HG03520 (cell line): Measurements from ENCODE around the gene CD4.

Experiments
- ATAC-seq: cut with Tn5 transposase; IDR thresholded peaks from one replicate; pipeline ENCODE4 v1.9.1; 2021; ENCODE audit warnings: mild to moderate bottlenecking, moderate library complexity; ENCODE audit not compliant: unreplicated experiment

CD4 gene

DNA sequence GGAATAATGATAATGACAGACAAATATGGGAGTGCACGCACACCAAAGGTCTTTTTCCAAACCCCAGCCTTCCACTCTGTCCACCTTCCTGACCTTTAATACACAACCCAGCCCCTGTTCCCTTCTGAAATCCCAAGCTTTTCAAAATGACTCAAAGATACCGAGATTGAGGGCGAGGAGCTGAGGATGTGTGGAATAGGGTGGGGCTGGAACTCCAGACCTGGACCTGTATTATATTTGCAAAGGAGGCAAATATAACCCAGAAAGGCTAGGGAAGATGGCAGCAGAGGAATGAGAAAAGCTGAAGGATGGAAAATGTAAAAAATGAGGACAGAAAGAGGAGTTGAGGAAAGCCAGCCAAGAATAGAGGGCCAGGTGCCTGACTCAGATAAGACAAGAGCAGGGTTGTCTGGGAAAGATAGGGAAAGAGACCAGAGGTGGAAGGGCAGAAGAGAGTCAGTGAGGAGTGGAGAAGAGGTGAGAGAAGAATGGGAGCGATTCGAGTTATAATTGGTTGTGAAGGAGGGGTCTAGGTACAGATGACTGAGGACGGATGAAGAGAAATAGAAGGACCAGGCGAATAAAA is 24.2 kb upstream of the CD4 start:
- ATAC-seq = no peak

DNA sequence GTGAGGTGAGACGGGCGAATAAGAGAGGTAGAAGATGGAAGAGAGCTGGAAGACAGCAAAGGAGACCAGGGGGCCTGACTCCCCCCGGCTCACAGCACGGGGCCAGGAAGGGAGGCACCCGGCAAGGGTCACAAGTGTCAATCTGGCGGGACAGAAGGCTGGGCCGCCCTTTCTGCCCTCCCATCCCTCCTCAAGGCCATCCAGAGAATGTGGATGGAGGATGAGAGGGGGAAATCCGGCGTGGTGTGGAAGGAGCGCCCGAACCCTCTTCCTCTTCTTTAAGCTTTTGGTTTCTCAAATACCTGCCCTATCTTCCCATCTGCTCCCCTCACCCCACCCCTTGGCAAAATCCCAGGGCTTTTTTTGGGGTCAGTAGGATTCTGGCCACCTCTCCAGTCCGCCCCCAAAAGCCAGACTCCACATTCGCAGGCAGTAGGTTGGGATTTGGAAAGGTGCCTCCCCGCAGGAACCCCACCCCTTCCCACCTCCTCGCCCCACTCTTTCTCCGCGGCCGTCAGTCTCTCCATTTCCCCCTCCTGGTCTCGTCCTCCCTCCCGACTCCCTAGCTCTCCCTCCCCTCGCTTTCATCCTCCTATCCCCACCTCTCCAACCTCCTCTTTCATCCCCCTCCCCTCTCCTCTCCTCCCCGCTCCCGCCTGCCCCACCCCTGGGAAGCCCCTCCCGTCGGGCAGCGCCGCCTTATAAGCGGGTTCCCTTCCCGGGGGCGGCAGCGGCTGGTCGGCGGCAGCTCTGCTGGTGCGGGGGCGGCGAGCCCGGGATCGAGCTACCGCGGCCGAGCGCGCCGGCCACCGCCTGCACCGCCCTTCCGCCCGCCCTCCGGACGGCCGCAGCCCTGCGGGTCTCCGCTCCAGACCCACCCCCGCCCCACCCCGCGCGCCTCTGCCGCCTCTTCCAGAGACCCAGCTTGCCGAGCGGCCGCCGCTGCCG is 23.4 kb upstream of the CD4 start, which contains the start of gene PTMS:
Gene PTMS, plus strand, starts transcription at position 730 of the 948 bp plus-strand sequence. CDS start 343 bp downstream, outside the sequence.
- no peak for ATAC-seq

DNA sequence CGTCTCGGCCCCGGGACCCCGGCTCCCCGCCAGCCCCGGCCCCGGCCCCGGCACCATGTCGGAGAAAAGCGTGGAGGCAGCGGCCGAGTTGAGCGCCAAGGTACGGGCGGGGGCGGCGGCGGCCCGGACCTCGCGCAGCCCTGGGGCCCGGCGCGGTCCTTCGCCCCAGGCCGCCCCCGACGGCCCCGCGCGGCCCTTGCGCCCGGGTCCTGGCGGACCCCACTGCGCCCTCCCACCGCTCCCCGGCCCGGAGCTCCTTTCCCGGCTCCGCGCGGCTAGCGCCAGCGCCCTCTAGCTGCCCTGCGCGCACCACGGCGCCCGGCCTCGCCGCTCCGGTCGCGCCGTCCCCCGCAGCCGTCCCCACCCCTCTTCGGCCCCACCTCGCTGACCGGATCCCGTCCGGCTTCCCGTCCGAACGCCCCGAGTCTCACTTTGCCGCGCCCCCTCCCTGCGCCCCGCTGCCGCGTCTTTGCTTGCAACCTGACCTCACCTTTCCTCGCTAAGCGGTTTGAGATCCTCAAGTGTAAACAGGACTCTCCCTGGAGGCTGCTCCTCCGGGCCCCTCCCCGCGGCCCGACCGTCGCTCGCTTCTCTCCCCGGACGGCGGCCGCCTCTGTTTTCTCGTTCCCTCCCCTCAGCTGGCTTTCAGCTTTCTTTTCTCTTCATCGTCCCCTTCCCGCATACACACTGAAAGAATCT is 22.5 kb upstream of the CD4 start:
- ATAC-seq = peak; percentile 39

DNA sequence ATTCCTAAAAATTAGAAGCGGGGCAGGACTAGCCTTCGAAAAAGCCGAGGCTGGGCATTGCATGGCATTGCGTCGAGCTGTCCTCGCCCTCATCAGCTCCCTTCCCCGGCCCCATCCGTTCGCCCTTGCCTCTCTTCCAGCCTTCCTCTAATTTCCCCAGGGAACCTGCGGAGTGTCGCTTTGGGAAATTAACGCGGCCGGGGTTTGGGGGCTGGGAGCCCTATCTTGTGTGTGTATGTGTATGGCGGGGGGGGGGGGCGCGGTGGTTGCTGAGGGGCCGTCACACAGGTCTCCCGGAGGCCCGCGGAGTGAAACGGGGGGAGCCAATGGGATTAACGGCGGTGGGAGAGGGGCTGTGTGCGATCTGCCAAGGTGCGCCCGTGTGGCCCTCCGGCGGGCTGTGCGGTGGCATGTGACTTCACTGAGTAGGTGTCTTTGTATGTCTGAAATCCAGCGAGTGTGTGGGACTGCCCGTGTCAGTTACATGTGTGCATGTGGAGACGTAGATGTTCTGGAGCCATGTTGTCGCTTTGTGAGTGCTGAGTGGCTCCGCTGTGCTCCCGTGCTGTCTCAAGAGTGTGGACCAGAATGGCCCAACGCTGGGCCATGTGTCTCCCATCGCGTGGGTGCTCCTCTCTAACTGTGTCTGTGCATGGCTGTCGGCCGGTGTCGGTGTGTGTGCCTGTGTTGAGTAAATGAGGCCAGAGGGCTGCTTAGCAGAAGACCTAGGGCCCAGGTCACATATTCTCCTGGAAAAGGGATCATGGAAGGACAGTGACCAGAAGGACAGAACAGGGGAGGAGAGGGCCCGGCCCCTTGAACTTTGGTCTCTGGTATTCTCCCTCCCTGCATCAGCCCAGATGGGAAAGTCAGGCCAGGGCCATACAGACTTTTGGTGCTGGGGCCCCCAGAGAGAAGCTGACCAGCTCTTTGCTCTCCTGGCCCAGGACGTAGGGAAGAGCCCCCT is 21.7 kb upstream of the CD4 start:
- ATAC-seq = no peak

DNA sequence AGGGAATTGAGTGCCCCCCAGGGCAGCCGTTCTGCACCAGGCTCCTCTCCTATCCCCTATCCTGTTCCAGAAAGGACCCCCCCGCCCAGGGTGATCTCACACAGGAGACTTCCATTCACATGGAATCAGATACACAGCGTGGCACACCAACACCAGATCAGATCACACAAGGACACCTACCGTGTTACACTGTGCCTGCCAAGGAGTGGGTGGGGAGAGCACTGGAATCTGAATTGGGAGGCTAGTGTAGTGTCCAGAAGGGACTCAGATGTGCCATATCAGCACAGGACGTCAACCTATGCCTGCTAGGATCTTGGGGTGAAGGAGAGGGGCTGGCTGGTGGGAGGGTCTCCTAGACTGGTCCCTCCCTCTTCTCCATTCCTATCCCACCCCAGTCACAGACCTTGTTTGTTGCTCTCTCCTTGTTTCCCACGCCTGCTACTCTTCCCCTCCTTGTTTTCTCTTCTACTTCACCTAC is 20.9 kb upstream of the CD4 start:
- ATAC-seq = no peak

DNA sequence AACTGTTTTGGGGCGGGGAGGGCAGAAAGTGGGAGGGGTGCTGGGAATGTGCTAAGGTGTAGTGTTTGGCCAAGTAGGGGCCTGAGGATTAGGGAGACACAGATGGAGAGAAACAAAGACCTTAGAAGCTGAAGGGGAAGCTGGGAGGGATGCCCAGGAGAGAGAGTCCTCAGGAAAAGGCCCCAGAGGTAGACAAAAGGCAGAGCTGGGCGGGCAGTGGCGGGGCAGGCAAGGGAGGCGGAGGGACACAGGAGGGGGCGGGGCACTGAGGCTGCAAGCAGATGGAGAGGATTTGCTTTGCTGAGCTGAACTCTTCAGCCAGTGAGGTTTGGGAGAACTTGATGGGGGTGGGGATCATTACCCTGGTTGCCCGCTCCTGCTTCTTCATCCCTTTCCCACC is 20.3 kb upstream of the CD4 start:
- ATAC-seq = no peak

DNA sequence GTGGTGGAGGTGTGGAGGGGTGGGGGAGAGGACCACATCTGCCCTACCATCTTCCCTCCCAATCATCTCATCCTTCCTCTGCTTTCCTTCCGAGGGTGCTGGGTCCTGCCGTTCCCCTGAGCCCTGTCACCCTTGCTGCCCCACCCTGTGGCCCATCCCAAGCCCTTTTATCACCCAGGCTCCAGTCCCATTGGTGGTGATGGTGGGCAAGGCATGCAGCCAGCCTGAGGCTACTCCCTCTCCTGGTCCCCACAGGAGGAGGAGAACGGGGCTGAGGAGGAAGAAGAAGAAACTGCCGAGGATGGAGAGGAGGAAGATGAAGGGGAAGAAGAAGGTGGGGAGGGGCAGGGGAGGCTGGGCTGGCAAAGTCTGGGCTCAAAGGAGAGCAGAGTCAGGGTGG is 19.7 kb upstream of the CD4 start:
- ATAC-seq = no peak

DNA sequence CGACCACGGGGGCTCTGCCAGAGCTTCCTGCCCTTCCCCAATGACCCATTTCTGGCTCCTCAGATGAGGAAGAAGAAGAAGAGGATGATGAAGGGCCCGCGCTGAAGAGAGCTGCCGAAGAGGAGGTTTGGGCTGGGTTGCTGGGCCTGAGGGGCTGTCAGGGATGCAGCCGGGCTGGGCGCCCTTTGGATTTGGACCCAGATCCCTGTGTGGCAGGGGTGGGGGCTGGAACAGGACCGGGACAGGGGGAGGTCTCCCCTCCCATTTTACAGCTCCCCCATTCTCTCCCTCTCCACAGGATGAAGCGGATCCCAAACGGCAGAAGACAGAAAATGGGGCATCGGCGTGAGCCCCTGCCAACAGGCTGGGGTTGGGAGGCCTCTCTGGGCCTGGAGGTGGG is 19.2 kb upstream of the CD4 start:
- no peak for ATAC-seq

DNA sequence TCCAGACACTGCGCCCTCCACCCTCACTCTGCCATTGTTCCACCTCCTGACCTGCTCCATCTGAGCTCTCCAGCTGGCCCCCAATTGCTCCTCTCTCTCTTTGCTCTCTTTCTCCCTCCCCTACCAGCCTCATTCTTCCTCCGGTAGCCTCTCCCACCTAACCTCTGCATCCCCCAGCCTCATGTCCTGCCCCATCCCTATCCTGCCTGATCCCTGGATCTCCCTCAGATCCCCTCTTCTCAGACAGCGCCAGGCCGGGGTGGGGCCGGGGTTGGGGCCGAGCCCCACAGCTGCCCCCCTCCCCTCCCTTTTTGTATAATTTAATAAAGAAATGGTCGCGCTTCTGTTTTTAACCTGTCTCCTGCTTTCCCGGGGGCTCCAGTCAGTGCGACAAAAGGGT is 18.7 kb upstream of the CD4 start:
- ATAC-seq = no peak

DNA sequence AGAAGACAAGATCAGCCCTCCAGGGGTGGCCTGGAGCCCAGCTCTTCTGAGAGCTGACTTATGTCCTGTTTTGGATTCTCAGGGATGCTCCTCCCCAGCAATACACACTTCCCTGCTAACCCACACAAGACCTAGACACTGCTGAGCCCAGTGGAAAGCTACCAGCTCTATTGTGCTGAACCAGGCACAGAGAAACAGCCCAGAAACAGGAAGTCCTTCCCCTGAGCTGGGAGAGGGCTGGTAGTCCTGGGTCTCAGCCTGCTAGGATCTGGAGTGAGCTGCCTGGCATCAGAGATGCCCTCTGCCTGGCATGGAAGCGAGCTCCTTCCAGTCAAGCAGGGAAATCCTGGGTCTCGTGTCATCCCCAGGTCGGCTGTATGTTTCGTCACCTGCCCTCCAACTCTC is 18.2 kb upstream of the CD4 start:
- no peak for ATAC-seq

DNA sequence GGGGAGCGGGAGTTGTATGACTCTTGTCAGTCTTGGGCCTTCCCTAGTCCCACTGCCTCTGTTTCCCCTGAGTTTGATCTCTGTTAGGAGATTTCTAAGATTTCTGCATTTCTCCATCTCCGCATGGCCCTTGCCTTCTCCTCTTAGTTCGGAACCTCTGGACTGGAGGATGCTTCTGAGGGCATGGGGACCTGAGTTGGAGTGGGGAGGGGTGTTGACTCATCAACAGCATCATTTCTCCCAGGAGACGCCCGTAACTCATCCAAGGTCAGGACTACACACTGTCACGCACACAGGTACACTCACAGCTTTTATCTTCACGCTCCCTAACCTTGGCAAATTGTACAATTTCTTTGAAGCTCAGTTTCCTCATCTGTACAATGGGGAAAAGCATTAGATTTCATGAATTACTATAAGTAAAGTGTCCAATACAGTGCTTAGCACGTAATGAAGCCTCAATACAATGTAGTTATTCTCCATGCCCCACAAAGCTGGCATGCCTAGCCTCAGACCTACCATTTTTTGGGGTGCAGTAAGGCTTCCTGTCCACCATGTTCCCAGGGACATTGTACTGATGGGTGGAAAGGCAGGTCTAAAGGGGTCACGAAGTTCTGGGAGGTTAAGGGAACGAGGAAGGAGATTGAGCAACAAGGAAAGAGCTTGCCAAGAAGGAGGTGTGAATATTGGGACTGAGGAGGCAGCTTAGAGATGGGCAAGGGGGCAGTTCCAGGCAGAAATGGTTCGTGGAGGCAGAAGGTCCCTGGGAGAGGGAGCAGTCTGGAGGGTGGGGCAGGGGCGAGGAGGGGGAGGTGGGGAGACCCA is 17.6 kb upstream of the CD4 start:
- no peak for ATAC-seq

DNA sequence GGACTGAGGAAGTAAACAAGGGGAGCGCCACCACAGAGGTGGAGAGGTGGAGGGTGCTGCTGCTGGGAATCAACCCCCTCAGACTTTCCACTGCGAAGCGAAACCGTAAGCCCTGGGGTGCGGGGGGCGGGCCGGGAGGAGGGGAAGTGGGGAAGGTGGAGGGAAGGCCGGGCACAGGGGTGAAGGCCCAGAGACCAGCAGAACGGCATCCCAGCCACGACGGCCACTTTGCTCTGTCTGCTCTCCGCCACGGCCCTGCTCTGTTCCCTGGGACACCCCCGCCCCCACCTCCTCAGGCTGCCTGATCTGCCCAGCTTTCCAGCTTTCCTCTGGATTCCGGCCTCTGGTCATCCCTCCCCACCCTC is 17.0 kb upstream of the CD4 start, which contains the start of gene LAG3:
Gene LAG3, plus strand, starts transcription at position 190 of the 365 bp plus-strand sequence. CDS start 333 bp downstream, outside the sequence.
- no peak for ATAC-seq

DNA sequence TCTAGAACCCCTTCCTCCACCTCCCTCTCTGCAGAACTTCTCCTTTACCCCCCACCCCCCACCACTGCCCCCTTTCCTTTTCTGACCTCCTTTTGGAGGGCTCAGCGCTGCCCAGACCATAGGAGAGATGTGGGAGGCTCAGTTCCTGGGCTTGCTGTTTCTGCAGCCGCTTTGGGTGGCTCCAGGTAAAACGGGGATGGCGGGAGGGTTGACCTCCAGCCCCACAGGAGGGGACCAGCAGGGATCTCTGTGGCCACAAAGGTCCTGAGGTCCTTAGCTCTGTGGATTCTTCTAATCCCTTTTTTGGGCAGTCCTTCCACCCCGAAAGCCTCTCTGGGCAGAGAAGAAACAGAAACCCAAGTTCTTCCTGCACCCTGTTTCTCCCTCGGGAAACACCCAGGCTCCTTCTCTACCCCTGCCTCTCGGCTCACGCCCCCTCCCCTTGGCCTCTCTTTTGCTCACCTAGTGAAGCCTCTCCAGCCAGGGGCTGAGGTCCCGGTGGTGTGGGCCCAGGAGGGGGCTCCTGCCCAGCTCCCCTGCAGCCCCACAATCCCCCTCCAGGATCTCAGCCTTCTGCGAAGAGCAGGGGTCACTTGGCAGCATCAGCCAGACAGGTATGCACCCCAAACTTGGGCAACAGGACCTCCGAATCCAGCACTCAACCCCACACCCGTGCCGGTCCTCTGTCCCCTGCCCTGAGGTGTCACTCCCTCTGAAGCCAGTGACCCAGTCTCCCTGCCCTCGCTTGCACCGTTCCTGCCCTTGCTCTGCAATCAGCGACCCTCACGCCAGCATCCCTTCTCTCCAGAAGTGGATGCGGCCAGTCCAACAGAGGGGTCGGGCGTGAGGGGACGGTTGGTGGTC is 16.4 kb upstream of the CD4 start:
- ATAC-seq = no peak

DNA sequence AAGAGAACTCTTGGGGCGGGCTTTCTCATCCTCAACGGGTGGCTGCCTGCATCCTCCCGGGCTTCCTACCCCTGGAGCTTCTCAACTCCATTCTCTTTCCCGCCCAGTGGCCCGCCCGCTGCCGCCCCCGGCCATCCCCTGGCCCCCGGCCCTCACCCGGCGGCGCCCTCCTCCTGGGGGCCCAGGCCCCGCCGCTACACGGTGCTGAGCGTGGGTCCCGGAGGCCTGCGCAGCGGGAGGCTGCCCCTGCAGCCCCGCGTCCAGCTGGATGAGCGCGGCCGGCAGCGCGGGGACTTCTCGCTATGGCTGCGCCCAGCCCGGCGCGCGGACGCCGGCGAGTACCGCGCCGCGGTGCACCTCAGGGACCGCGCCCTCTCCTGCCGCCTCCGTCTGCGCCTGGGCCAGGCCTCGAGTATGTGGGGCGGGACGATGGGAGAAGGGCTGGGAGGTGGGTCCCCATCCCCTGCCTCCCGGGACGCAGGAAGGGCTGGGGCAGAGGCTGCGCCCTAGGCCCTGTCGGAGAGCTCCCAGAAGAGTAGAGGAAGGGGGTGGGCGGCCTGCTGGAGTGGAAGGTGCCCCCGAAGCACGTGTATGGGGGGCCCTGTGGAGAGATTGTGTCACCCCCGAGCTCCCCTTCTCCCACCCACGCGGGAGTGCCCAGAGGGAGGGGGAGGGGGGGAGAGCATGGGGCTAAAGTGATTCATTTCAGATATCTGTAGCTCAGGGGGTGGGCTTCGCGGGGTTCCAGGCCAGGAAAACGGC is 15.6 kb upstream of the CD4 start:
- ATAC-seq = no peak

DNA sequence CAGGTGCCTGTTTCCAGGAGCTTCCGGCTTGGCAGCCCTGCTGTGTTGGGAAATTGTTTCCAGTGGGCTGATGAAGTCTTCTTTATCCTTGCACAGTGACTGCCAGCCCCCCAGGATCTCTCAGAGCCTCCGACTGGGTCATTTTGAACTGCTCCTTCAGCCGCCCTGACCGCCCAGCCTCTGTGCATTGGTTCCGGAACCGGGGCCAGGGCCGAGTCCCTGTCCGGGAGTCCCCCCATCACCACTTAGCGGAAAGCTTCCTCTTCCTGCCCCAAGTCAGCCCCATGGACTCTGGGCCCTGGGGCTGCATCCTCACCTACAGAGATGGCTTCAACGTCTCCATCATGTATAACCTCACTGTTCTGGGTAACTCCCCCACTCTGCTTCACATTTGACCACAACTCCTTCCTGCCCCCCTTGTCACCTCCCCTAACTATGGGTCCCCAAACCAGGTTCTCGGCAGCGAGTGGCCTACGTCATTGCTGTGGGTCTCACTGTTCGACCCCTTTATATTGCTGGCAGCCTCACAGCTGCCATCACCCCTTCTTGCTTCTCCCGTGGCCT is 14.7 kb upstream of the CD4 start:
- no peak for ATAC-seq

DNA sequence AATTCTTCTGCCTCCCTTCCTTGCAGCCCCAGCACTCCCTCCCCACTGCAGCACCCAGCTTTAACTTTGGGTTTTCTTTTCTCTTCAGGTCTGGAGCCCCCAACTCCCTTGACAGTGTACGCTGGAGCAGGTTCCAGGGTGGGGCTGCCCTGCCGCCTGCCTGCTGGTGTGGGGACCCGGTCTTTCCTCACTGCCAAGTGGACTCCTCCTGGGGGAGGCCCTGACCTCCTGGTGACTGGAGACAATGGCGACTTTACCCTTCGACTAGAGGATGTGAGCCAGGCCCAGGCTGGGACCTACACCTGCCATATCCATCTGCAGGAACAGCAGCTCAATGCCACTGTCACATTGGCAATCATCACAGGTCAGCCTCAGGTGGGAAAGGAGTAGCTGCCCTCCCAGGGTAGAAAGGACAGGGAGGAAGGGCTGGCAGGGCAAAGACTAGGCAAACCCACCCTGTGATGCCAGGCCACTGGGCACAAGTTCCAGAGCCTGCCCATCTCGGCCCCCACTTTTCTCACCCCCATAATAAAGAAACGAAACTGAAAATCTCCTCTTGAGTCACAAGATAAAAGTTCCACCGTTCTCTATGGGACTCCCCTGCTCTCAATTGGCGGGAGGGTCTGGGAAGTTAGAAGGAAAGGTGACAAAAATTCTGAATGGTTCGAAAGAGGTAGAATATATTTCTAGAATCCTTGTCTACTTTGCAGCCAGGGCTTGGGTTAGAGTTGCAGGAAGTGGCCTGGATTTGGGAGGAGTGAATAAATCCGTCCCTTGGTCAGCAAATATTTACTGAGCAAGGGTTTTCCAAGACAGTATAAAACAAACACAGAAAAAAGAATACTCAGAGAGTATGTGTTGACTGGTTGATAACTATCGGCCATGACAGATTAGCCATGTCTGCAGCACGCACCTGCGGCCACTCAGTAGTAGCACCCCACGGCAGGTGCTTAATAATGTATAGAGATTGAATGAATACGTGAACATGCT is 13.8 kb upstream of the CD4 start:
- ATAC-seq = no peak
